ENCODE measurements around the gene GART.

Gene GART

GRCh38 chr21:33552999-33553598 lies 11.2 kb upstream of the GART start:
- DNase-seq, result peak in 1 of 6 experiments; percentile 7

GRCh38 chr21:33552093-33552998 lies 10.4 kb upstream of the GART start:
- DNase-seq, result no peak

- DNase-seq, result peak in 1 of 6 experiments; percentile 22
Observed at GRCh38 chr21:33551664-33552063, 9.7 kb upstream of the GART start.

GRCh38 chr21:33550772-33551660 lies 9.1 kb upstream of the GART start:
- DNase-seq, result peak in 1 of 6 experiments; percentile 14

- DNase-seq, result no peak
Observed at GRCh38 chr21:33549848-33550771, 8.2 kb upstream of the GART start.

GRCh38 chr21:33546086-33546485 lies 4.2 kb upstream of the GART start:
- peak in 1 of 6 experiments; percentile 4 for DNase-seq

- no peak for DNase-seq
Observed at GRCh38 chr21:33544451-33545195, 2.7 kb upstream of the GART start.

- peak in 2 of 6 experiments; percentile 25 to 65 for DNase-seq
Observed at GRCh38 chr21:33543505-33544129, 1.7 kb upstream of the GART start.

GRCh38 chr21:33542640-33543504 lies 955 bp upstream of the GART start, which contains the start of gene SON:
Gene SON, plus strand, starts transcription at chr21:33543038. Its CDS starts 55 bp downstream, at chr21:33543093.
- DNase-seq, result peak; percentile 90 to 99 (median 97)

- no peak for DNase-seq
Observed at GRCh38 chr21:33541105-33541711, 709 bp downstream of the GART start.

GRCh38 chr21:33540711-33541104 lies 1.2 kb downstream of the GART start:
- DNase-seq, result no peak

- DNase-seq, result no peak
Observed at GRCh38 chr21:33539616-33540015, 2.3 kb downstream of the GART start.

- no peak for DNase-seq
Observed at GRCh38 chr21:33537212-33537611, 4.7 kb downstream of the GART start.

GRCh38 chr21:33531007-33531406 lies 10.9 kb downstream of the GART start:
- DNase-seq, result no peak

GRCh38 chr21:33522953-33523349 lies 19.0 kb downstream of the GART start:
- no peak for DNase-seq

GRCh38 chr21:33522297-33522952 lies 19.5 kb downstream of the GART start:
- DNase-seq, result no peak

- no peak for DNase-seq
Observed at GRCh38 chr21:33518899-33519298, 23.0 kb downstream of the GART start.

- no peak for DNase-seq
Observed at GRCh38 chr21:33514229-33514628, 27.7 kb downstream of the GART start.

- DNase-seq, result no peak
Observed at GRCh38 chr21:33512481-33512880, 29.4 kb downstream of the GART start.

All from stimulated activated naive CD4-positive, alpha-beta T cell (primary cell).